NB4 (cell line): ENCODE data around the gene SFXN2.

Source experiments
- POLR2A ChIP-seq: IDR thresholded peaks from 2 replicates; pipeline ENCODE4 v1.6.1; 2011; ENCODE audit warnings: mild to moderate bottlenecking; ENCODE audit not compliant: insufficient read length; ENCODE audit errors: extremely low read depth
- TF ChIP-seq, protein P1 (sequence below): IDR thresholded peaks from one replicate; pipeline ENCODE4 v1.5.1; 2012; ENCODE audit warnings: low read depth, low read length

- TF ChIP-seq, protein P1, sequence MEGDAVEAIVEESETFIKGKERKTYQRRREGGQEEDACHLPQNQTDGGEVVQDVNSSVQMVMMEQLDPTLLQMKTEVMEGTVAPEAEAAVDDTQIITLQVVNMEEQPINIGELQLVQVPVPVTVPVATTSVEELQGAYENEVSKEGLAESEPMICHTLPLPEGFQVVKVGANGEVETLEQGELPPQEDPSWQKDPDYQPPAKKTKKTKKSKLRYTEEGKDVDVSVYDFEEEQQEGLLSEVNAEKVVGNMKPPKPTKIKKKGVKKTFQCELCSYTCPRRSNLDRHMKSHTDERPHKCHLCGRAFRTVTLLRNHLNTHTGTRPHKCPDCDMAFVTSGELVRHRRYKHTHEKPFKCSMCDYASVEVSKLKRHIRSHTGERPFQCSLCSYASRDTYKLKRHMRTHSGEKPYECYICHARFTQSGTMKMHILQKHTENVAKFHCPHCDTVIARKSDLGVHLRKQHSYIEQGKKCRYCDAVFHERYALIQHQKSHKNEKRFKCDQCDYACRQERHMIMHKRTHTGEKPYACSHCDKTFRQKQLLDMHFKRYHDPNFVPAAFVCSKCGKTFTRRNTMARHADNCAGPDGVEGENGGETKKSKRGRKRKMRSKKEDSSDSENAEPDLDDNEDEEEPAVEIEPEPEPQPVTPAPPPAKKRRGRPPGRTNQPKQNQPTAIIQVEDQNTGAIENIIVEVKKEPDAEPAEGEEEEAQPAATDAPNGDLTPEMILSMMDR, result no peak
- TF ChIP-seq POLR2A, result no peak
Measured at GRCh38 chr10:102675011-102675665, 39.3 kb upstream of the SFXN2 start.
